MM.1S (cell line): ENCODE data around the gene SIX4.

Experiments
- EZH2 ChIP-seq: fragments of 300-600 bp; sonication (generic); optimal IDR thresholded peaks from 2 replicates; pipeline ENCODE3; 2017; ENCODE audit warnings: low read depth, mild to moderate bottlenecking, antibody characterized with exemption, low read length, mixed read lengths
- EZH2phosphoT487 ChIP-seq: fragments of 300-600 bp; sonication (generic); IDR thresholded peaks from 2 replicates; pipeline ENCODE4 v1.6.1; 2018; ENCODE audit warnings: antibody characterized with exemption, low read length
- TF ChIP-seq, protein P1 (sequence below): fragments of 300-600 bp; sonication (generic); IDR thresholded peaks from 2 replicates; pipeline ENCODE4 v1.5.1; 2016; ENCODE audit warnings: antibody characterized with exemption, low read length, mixed read lengths

DNA sequence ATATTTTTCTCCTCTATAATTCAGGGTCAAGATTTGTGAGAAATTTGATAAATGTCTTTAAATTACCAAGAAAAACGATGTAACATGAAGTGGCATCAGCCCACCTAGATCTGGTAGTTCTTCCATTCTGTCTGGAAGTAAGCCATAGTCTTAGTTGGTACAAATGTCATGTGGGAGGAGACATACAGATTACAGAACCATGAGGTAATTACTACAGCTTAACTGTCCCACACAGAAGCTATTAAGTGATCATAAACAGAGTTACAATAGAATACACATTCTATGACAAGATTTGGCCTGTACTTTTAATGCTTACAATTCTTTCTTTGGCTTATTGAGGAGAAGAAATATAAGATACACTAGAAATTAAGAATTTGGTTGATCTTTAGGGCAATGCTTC is 61.2 kb downstream of the SIX4 start:
- TF ChIP-seq, protein P1, sequence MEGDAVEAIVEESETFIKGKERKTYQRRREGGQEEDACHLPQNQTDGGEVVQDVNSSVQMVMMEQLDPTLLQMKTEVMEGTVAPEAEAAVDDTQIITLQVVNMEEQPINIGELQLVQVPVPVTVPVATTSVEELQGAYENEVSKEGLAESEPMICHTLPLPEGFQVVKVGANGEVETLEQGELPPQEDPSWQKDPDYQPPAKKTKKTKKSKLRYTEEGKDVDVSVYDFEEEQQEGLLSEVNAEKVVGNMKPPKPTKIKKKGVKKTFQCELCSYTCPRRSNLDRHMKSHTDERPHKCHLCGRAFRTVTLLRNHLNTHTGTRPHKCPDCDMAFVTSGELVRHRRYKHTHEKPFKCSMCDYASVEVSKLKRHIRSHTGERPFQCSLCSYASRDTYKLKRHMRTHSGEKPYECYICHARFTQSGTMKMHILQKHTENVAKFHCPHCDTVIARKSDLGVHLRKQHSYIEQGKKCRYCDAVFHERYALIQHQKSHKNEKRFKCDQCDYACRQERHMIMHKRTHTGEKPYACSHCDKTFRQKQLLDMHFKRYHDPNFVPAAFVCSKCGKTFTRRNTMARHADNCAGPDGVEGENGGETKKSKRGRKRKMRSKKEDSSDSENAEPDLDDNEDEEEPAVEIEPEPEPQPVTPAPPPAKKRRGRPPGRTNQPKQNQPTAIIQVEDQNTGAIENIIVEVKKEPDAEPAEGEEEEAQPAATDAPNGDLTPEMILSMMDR, result no peak
- TF ChIP-seq EZH2phosphoT487, result no peak
- no peak for TF ChIP-seq EZH2
